Mesendoderm (in vitro differentiated cells): ENCODE measurements around the gene PAH.

Experiments
- DNase-seq: peaks from one replicate; pipeline ENCODE4 v3.0.0; 2013
- H2AK5ac ChIP-seq: 2 replicates; pipeline ENCODE4 v1.6.1; 2013; ENCODE audit warnings: low read length, inconsistent platforms
- H2BK120ac ChIP-seq: 2 replicates; pipeline ENCODE4 v1.6.1; 2013; ENCODE audit warnings: low read depth, mild to moderate bottlenecking, low read length, moderate library complexity, mixed read lengths
- H2BK15ac ChIP-seq: replicated peaks from 2 replicates; pipeline ENCODE4 v1.6.1; 2013; ENCODE audit warnings: low read depth, mild to moderate bottlenecking, moderate library complexity
- H2BK5ac ChIP-seq: 2 replicates; pipeline ENCODE4 v1.6.1; 2013; ENCODE audit warnings: low read length, inconsistent platforms
- H3K18ac ChIP-seq: 2 replicates; pipeline ENCODE4 v1.6.1; 2013; ENCODE audit warnings: mild to moderate bottlenecking, low read length, mixed read lengths
- H3K23ac ChIP-seq: one replicate; pipeline ENCODE4 v1.6.1; 2013; ENCODE audit warnings: low read length
- H3K27ac ChIP-seq: 2 replicates; pipeline ENCODE4 v1.5.1; 2013; ENCODE audit warnings: low read depth, mild to moderate bottlenecking, inconsistent platforms, low read length, moderate library complexity
- H3K27me3 ChIP-seq: 2 replicates; pipeline ENCODE4 v1.6.1; 2013; ENCODE audit warnings: low read length, control low read depth, mild to moderate bottlenecking, inconsistent platforms; ENCODE audit not compliant: insufficient read depth, poor library complexity
- H3K36me3 ChIP-seq: 2 replicates; pipeline ENCODE4 v1.6.1; 2013; ENCODE audit warnings: low read length, inconsistent platforms; ENCODE audit not compliant: control insufficient read depth, insufficient read depth
- H3K4ac ChIP-seq: one replicate; pipeline ENCODE4 v1.6.1; 2013; ENCODE audit warnings: low read depth, mild to moderate bottlenecking, low read length, moderate library complexity
- H3K4me1 ChIP-seq: 2 replicates; pipeline ENCODE4 v1.6.1; 2013; ENCODE audit warnings: low read depth, low read length, inconsistent platforms; ENCODE audit not compliant: control insufficient read depth
- H3K4me2 ChIP-seq: 2 replicates; pipeline ENCODE4 v1.6.1; 2013; ENCODE audit warnings: low read length
- H3K4me3 ChIP-seq: 2 replicates; pipeline ENCODE4 v1.5.1; 2013; ENCODE audit warnings: mild to moderate bottlenecking, low read length
- H3K56ac ChIP-seq: one replicate; pipeline ENCODE4 v1.6.1; 2013; ENCODE audit warnings: low read length
- H3K79me1 ChIP-seq: 2 replicates; pipeline ENCODE4 v1.6.1; 2013; ENCODE audit warnings: low read length, inconsistent platforms
- H3K79me2 ChIP-seq: 2 replicates; pipeline ENCODE4 v1.6.1; 2013; ENCODE audit warnings: mild to moderate bottlenecking, low read length; ENCODE audit not compliant: control insufficient read depth, insufficient read depth
- H3K9ac ChIP-seq: 2 replicates; pipeline ENCODE4 v1.6.1; 2013; ENCODE audit warnings: low read length, inconsistent platforms
- H4K5ac ChIP-seq: one replicate; pipeline ENCODE4 v1.6.1; 2013; ENCODE audit warnings: low read length
- H4K8ac ChIP-seq: one replicate; pipeline ENCODE4 v1.6.1; 2013; ENCODE audit warnings: low read depth, mild to moderate bottlenecking, control low read depth, low read length, moderate library complexity
- WGBS: extraction: QIAGEN DNeasy Blood & Tissue Kit; methylation state at CpG from one replicate; pipeline ENCODE4 v1.1.7; 2013; ENCODE audit warnings: low lambda C conversion rate, missing lambda C conversion rate; ENCODE audit not compliant: insufficient coverage; ENCODE audit errors: extremely low coverage; 5-methylcytosine and 5-hydroxymethylcytosine counted together

Gene PAH

DNA sequence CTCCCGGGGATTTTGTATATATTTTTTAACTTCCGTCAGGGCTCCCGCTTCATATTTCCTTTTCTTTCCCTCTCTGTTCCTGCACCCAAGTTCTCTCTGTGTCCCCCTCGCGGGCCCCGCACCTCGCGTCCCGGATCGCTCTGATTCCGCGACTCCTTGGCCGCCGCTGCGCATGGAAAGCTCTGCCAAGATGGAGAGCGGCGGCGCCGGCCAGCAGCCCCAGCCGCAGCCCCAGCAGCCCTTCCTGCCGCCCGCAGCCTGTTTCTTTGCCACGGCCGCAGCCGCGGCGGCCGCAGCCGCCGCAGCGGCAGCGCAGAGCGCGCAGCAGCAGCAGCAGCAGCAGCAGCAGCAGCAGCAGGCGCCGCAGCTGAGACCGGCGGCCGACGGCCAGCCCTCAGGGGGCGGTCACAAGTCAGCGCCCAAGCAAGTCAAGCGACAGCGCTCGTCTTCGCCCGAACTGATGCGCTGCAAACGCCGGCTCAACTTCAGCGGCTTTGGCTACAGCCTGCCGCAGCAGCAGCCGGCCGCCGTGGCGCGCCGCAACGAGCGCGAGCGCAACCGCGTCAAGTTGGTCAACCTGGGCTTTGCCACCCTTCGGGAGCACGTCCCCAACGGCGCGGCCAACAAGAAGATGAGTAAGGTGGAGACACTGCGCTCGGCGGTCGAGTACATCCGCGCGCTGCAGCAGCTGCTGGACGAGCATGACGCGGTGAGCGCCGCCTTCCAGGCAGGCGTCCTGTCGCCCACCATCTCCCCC lies 41.2 kb upstream of the PAH start:
- WGBS, result no CpG with 5 or more reads among the region's 83 CpGs
- no peak overlapping the region for H3K4ac ChIP-seq
- H4K5ac ChIP-seq, result no peak overlapping the region
- H3K79me2 ChIP-seq, result no peaks in the 10 kb centered on the region
- H3K27me3 ChIP-seq, result peaks cover 85% of the 10 kb centered on the region
- no peak overlapping the region for H3K27ac ChIP-seq
- H3K79me1 ChIP-seq, result no peaks in the 10 kb centered on the region
- H2BK120ac ChIP-seq, result no peak overlapping the region
- no peak overlapping the region for H3K4me3 ChIP-seq
- peaks cover 4% of the 10 kb centered on the region for H3K4me1 ChIP-seq
- DNase-seq, result peak; percentile 90
- no peak overlapping the region for H3K23ac ChIP-seq
- peak overlapping the region; percentile 57 for H3K4me2 ChIP-seq
- H2BK5ac ChIP-seq, result no peak overlapping the region
- no peak overlapping the region for H2BK15ac ChIP-seq
- H2AK5ac ChIP-seq, result no peak overlapping the region
- no peak overlapping the region for H3K56ac ChIP-seq
- no peaks in the 10 kb centered on the region for H3K36me3 ChIP-seq
- no peak overlapping the region for H3K18ac ChIP-seq
- no peak overlapping the region for H3K9ac ChIP-seq
- no peak overlapping the region for H4K8ac ChIP-seq

DNA sequence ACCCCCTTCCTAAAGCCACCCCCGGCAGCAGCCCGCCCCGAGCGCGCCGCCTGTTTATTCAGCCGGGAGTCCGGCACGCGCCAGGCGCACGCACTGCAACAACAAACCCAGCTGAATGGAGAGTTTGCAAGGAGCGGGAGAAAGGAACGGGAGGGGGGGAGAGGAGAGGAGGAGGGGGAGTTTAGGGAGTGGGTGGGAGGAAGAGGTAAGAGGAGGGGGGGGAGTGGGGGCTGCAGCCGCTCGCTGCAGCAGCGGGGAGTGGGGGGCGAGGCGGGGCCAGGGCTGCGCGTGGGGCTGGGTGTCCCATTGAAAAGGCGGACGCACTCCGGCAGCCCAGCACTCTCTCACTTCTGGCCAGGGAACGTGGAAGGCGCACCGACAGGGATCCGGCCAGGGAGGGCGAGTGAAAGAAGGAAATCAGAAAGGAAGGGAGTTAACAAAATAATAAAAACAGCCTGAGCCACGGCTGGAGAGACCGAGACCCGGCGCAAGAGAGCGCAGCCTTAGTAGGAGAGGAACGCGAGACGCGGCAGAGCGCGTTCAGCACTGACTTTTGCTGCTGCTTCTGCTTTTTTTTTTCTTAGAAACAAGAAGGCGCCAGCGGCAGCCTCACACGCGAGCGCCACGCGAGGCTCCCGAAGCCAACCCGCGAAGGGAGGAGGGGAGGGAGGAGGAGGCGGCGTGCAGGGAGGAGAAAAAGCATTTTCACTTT lies 40.5 kb upstream of the PAH start, which contains the start of gene ASCL1:
Gene ASCL1 (plus strand): TSS at position 336 of the 712 bp plus-strand sequence. CDS start 571 bp downstream, outside the sequence.
- Histone ChIP-seq H2AK5ac (no peak within 1 kb of the TSS), H3K27me3 (peaks cover 82% of the 10 kb centered on the region), H3K9ac (no peak within 1 kb of the TSS), H3K79me2 (no peaks in the 10 kb centered on the region), H3K23ac (no peak within 1 kb of the TSS), H2BK15ac (no peak within 1 kb of the TSS), H3K4me1 (peaks cover 2% of the 10 kb centered on the region), H4K8ac (no peak within 1 kb of the TSS), H2BK120ac (no peak within 1 kb of the TSS), H4K5ac (no peak within 1 kb of the TSS), H3K4ac (no peak within 1 kb of the TSS), H3K27ac (no peak within 1 kb of the TSS), H3K18ac (no peak within 1 kb of the TSS), H3K79me1 (no peaks in the 10 kb centered on the region), H2BK5ac (no peak within 1 kb of the TSS), H3K4me2 (peak within 1 kb of the TSS; percentile 57), H3K4me3 (no peak within 1 kb of the TSS), H3K36me3 (no peaks in the 10 kb centered on the region), H3K56ac (no peak within 1 kb of the TSS)
- no CpG with 5 or more reads among the region's 52 CpGs for WGBS
- DNase-seq, result peak; percentile 49

DNA sequence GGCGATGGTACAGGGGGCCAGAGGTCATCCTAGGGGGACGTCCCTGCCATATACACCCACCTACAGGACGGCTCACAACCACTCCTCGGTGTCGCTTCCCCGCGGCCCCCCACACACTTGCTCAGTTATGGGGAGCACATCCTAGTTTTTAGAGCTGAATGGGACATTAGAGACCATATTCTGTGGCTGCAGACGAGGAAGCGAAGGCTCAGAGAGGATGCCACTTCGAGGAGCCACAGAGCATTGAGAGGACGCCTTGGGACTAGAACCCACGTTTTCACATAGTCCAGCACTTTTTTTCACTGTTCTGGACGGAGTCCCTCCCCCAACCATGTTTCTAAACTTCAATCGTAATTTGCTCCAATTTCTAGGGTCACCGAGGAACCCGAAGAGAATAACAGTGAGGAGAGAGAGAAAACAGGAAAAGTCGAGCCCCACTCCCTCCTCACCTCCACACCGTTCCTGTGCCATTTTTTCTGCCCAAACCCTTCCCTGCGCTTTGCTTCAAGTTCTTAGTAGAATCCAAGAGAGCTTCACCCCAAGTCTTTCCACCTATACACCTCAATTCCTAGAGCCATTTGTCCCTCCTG lies 39.8 kb upstream of the PAH start:
- Histone ChIP-seq H3K79me2 (no peaks in the 10 kb centered on the region), H2BK15ac (no peak overlapping the region), H3K27ac (no peak overlapping the region), H3K9ac (no peak overlapping the region), H3K4ac (no peak overlapping the region), H2BK120ac (no peak overlapping the region), H2BK5ac (no peak overlapping the region), H3K4me3 (no peak overlapping the region), H2AK5ac (no peak overlapping the region), H4K5ac (no peak overlapping the region), H3K56ac (no peak overlapping the region), H3K23ac (no peak overlapping the region), H3K18ac (no peak overlapping the region), H3K4me2 (no peak overlapping the region), H3K79me1 (no peaks in the 10 kb centered on the region), H4K8ac (no peak overlapping the region), H3K36me3 (no peaks in the 10 kb centered on the region), H3K27me3 (peaks cover 84% of the 10 kb centered on the region), H3K4me1 (peaks cover 2% of the 10 kb centered on the region)
- no CpG with 5 or more reads among the region's 19 CpGs for WGBS
- DNase-seq, result no peak

DNA sequence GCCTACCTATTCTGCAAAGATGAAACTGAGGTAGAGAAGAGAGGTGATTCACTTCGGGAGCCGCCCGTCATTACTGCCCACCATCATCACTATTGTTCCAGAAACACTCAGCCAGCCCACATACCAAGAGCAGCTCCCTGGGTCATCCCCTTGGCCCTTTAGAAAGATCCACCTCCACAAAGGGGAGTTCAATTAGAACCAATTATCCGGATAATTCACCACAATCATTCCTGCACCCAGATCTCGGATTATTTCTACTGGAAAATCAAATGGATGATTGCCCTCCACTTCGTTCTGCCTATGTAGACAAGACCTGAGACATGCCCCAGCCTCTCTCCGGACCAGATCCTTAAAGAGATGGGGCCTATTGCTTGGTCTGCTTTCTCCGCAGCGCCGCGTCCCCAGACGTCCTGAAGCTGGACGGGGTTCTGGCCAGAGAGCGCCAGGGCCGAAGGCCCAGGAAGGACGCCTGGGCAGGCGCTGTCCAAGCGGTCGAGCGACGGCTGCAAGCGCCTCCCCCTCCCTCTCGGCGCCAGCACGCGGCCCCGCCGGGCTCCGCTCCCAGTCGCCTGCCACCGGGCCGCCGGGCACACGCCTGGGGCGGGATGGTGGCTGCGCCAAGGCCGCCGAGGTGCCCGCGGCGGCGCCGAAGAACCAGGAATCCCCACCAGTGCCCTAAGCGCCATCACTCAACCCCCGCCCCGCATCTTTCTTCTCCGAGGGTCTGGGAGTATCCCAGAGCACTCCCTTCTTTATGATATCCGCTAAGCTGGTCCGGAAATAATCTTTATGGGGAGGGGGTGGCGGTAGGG lies 39.1 kb upstream of the PAH start:
- peaks cover 2% of the 10 kb centered on the region for H3K4me1 ChIP-seq
- no peak overlapping the region for H3K4ac ChIP-seq
- no peak overlapping the region for H4K8ac ChIP-seq
- H2BK120ac ChIP-seq, result no peak overlapping the region
- no peaks in the 10 kb centered on the region for H3K79me1 ChIP-seq
- DNase-seq, result no peak
- no peak overlapping the region for H2BK15ac ChIP-seq
- H3K23ac ChIP-seq, result no peak overlapping the region
- H3K79me2 ChIP-seq, result no peaks in the 10 kb centered on the region
- H3K9ac ChIP-seq, result no peak overlapping the region
- H2BK5ac ChIP-seq, result no peak overlapping the region
- WGBS, result no CpG with 5 or more reads among the region's 50 CpGs
- no peak overlapping the region for H3K27ac ChIP-seq
- H3K4me2 ChIP-seq, result no peak overlapping the region
- H3K56ac ChIP-seq, result no peak overlapping the region
- H3K18ac ChIP-seq, result no peak overlapping the region
- no peak overlapping the region for H4K5ac ChIP-seq
- no peak overlapping the region for H3K4me3 ChIP-seq
- H2AK5ac ChIP-seq, result no peak overlapping the region
- H3K27me3 ChIP-seq, result peaks cover 84% of the 10 kb centered on the region
- H3K36me3 ChIP-seq, result no peaks in the 10 kb centered on the region

DNA sequence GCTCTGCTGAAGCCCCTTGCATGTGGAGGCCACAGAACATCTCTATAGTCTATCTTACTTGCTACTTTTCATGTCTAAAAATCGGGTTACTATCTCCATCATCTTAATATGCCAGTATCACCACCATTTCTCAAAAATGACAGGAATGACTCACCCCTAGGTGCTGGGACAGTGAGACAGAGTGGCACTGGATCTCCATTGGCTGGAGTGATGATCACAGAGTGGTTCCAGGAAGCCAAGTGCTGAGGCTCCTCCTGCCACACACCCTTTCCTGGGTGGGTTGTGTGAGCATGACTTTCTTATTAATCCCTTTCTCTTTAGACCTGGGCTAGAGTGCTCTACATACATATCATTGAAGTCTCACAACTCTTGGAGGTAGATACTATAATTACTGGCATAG lies 37.1 kb upstream of the PAH start:
- Histone ChIP-seq H3K4me2 (no peak overlapping the region), H3K56ac (no peak overlapping the region), H3K4me1 (peaks cover 2% of the 10 kb centered on the region), H3K23ac (no peak overlapping the region), H3K27me3 (peaks cover 80% of the 10 kb centered on the region), H2BK15ac (no peak overlapping the region), H3K79me1 (no peaks in the 10 kb centered on the region), H3K4me3 (no peak overlapping the region), H2AK5ac (no peak overlapping the region), H3K18ac (no peak overlapping the region), H4K8ac (no peak overlapping the region), H4K5ac (no peak overlapping the region), H3K79me2 (no peaks in the 10 kb centered on the region), H2BK5ac (no peak overlapping the region), H3K27ac (no peak overlapping the region), H3K9ac (no peak overlapping the region), H3K4ac (no peak overlapping the region), H2BK120ac (no peak overlapping the region), H3K36me3 (no peaks in the 10 kb centered on the region)
- DNase-seq, result no peak
- no CpG with 5 or more reads among the region's 1 CpG for whole genome bisulfite sequencing
